HS-5 (cell line): ENCODE data around the gene CDKN1A.
"Not testable (repeated sequence)": the region's sequence is repeated elsewhere in the genome, so short reads cannot be mapped to it uniquely, and the experiment has no call there.

ENCODE experiments used
- DNase-seq: peaks from one replicate; pipeline ENCODE4 v3.0.0-alpha.2; 2012; ENCODE audit warnings: low read depth

The CDKN1A gene

DNA sequence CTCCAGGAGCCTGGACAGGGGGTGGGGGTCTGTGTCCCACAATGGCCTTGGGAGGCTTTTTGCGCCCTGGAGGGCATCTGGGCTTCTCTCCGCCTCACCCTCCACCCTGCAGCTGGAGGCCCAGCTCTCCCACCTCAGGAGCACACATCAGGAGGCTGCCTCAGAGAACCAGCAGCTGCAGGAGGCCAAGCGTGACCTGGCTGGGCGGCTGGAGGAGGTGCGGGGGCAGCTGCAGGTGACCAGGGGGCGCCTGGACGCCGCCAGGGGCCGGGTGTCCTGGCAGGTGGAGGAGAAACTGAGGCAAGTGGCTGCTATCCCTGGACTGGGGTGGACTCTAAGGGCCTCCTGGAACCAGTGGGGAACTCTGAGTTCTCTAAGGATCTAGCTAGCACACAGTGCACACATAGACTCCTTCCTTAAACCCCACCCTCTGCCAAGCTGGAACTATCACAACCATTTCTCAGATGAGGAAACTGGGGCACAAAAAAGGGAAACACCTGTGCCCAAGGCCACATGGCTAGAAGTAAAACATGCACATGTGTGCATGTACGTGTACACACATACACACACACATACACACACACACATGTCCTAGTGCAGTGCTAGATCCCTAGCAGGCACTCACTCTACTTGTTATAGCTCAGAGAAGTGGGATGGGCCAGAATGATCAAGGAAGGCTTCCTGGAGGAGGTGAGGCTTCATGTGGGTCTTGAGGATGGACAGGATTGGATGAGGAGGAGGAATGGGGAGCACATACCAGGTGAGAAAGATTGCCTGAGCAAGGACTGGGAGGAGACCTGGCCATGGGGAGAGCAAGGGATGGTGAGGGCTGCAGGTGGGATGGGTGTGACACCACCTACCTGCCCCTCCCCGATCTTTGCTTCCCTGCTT, 42.0 kb downstream of the CDKN1A start:
- DNase-seq, result no peak

DNA sequence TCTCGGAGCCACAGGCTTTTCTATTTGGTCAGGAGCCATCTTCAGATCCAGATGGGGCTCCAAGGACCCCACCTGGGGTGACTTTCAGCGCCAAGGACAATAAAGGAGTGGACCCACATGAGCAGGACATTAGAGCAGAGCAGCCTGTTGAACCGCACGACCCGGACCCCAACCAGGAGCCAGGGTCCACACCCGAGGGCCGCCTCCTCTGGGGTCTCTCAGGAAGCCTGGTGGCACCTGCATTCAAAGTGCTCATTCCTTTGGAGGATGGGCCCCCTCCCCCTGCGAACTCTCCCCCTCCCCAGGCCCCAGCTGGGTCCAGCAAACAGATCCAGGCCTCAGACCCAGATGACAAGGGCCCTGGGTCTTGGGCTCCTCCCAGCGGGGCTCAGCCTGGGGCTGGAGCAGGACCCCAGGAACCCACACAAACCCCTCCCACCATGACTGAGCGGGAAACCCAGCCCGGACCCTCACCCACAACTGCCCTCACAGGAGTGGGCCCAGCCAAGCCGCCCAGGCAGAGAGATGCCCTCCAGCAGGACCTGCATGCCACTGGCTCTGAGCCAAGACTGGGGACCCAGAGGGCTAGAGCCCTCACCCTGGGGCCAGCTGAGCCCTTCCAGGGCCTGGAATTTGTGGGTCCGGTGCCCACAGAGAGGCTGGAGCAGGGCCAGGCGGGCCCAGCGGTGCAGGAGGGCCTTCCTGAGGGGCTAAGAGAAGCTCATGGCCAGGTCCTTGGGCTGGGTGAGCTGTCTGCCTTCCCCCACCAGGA, 43.0 kb downstream of the CDKN1A start:
- DNase-seq, result no peak

DNA sequence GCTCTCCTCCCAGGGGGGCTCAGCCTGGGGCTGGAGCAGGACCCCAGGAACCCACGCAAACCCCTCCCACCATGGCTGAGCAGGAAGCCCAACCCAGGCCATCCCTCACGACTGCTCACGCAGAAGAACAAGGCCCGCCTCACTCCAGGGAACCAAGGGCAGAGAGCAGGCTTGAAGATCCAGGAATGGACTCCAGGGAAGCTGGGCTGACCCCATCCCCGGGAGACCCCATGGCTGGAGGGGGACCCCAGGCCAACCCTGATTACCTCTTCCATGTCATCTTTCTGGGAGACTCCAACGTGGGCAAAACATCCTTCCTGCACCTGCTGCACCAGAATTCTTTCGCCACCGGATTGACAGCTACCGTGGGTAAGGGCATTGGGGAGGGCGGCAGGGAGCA, 43.9 kb downstream of the CDKN1A start:
- no peak for DNase-seq

DNA sequence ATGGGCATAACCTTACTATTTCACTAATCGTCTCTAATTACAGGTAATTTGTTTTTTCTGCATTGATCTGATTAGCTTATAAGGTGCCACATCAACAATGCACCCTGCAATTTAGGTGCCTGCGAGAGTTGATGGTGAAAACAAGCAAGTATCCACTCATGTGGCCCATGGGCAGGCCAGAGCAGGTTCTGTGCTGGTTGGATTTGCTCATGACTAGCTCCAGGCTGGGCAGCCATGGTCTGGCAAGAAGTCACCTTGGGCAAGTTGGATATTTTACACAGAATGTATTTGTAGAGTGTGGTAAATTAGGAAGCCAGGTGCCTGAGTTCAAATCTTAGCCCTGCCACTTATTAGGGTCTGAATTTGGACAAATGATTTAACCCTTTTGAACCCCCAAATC, 44.4 kb downstream of the CDKN1A start:
- DNase-seq, result no peak

DNA sequence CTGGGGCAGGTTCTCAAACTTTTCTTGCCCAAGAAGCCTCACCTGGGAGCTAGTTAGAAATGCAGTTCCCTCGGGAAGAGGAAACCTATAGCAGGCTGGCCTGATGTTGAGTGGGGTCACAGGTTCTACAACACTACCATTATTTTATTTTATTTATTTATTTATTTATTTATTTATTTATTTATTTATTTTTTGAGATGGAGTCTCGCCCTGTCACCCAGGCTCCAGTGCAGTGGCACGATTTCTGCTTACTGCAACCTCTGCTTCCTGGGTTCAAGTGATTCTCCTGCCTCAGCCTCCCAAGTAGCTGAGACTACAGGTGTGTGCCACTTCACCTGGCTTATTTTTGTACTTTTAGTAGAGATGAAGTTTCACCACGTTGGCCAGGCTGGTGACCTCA, 45.5 kb downstream of the CDKN1A start:
- DNase-seq, result not testable (repeated sequence)

DNA sequence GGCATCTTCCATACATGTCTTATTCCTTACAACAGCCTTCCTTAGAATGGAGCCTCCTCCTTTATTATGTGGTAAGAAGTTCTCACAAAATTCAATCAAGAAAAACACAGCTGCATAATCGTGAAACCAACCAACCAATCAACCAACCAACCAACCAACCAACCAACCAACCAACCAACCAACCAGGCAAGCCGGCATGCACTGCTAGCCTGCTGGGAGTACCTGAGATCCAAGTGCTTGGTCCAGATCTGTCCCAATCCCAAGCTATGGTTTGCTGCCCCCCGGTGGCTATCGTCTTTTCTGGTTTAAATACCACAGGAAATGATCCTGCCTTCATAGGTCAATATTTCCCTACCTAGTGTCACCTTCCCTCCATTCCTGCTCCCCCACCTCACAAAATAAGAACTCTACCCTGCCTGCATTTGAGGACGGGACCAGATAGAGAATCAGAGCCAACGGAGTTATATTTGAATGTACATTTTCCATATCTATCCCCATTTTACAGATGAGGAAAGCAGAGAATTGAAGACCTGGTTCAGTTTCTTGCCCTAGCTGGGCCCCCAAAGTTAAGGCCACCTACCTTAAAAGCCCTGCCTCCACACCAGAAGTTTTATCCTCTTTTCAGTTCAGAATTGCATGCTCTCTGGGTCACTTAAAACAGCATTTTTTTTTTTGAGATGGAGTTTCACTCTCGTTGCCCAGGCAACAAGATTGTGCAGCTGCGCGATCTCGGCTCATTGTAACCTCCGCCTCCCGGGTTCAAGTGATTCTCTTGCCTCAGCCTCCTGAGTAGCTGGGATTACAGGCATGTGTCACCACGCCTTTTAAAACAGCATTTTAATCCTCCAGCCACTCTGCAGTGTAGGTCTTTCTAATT, 46.2 kb downstream of the CDKN1A start:
- no peak for DNase-seq

DNA sequence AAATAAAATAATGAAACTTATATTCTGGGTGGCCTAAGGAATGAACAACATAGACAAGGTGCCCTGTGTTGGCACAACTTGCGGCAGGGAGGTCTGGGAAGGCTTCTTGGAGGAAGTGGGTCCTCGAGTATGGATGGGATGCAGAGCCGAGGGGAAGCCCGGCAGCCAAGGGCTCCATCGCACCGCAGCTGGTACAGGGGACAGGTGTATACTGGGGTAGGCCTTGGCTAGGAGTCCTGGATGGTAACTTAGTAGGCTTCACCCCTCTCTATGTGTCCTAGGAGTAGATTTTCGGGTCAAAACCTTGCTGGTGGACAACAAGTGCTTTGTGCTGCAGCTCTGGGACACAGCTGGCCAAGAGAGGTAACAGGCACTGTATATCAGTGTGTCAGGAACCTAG, 47.1 kb downstream of the CDKN1A start:
- DNase-seq, result no peak

DNA sequence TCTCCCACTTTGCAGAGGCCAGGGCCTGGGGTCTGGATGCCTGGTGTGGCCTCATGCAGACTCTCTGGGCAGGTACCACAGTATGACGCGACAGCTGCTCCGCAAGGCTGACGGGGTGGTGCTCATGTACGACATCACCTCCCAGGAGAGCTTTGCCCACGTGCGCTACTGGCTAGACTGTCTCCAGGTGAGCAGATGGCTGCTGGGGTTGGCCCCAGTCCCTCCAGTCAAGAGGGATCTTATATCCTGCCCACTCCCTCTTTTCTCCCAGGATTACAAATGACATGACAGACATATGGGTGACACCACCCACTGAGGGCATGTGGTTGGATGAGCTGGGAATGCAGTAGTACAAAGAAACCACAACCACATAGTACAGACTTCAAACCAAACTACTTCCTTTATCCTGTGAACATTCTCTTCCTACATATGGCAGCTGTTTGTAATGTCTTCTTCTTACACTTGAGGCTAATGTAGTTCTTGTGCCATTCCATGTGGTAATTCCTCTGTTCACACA, 49.0 kb downstream of the CDKN1A start:
- DNase-seq, result no peak

DNA sequence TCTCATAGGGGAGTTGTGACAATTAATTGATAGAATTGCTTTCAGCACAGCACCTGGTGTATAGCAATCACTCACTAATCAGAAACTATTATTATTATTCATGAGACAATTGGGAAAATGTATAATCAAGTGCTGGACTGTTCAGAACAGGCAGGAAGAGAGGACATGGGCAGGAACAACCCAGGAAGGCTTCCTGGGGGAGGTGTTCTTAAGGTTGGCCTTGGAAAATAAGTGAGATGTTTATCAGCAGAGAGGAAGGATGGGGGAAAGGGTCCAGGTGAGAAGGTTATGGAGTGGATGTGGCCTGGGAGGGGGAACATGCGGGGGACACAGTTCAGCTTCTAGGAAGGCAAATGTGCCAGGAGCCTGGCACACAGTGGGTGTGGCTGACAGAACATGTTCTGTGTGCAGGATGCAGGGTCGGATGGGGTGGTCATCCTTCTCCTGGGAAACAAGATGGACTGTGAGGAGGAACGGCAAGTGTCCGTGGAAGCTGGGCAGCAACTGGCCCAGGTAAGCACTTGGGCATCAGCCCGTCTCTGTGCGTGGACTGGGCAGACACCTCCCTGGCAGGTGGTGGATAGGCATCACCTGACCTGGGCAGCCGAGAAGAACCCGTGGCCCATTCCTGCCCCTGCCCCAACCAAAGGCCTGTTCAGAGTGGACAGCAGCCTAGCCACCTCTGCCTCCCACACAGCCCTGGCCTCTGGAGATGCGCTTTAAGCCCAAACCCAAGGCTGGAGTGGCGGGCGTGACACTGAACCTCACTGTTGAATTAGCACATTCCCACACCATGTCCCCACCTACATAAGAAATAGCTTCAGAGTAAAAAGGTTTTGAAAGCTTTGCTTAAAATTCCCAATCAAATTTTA, 50.0 kb downstream of the CDKN1A start:
- no peak for DNase-seq

DNA sequence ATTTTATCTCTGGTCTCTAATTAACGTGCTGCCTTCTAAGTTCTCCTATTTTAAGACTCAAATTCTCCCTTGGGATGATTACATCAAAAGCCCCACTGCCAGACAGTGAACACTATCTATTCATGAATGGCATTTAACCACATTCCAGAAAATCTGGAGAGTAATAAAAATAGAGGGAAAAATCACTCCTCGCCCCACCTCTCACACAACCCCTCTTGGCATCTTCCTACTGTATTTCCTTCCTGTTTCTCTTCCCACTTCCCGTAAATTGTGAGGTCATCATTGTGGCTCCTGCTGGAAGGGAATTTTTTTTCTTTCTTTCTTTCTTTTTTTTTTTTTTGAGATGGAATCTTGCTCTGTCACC, 50.6 kb downstream of the CDKN1A start:
- DNase-seq, result no peak

DNA sequence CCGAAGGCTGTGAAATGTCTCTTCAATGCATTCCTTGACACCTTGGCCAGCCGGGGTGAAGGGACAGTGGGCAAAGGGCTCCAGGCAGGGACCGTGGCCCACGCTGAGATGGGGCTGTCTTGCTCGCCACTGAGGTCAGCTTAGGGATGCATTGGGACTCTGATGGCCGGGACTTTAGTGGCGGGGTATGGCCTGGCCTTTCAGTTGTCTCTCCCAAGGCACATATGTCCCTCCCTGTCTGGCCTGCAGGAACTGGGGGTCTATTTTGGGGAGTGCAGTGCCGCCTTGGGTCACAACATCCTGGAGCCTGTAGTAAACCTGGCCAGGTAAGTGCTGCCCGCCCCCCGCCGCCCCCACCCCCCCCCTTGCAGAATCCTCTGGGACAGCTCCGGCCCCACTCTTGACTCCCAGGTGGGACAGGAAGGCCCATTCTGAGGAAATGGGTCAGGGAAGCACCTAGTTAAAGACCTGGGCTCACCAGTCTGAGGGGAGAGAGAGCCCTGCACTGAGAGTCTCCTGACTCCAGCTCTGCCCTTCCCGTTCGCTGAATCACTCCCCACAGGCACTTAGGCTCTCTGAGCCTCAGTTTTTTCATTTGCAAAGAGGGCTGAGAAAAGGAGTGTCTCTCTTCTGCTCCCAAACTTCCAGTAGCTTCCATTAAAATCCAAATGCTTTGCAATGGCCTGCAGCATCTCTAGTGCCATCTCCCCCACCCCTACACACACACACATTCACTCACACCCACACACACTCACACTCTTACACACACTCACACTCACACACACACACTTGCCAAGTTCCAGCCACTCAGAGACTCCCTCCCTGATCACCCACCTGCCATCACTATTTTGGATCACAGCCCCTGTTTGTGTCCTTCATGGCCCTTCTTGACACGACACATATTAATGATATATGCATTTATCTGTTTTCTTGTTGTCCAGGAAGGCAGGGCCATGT, 52.2 kb downstream of the CDKN1A start:
- DNase-seq, result no peak

DNA sequence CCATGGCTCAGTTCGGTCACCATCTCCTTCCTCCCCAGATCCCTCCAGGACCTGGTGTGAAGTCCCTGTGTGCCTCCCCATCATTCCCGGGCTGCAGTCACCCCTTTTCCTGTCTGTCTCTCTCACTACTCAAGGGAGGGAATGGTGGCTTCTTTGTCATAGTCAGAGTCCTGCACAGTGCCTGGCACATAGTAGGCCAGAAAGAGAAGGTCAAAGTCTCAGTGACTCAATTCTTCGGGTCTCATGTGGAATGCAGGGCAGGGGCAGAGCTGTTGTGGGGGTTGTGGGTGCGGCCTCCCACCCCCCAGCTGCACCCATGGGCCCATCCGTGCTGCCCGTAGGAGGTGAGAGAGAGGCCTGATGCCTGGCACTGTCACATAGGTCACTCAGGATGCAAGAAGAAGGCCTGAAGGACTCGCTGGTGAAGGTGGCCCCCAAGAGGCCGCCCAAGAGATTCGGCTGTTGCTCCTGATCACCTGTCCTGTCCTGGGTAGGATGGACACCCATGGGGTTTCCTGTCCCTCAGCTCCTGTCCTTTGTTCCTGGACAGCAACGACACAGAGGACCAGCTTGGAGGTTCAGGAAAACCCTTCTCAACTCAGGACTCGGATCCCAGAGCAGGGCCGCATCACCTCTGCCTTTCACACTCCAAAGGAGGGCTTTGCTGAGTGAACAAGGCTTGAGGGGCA, 53.3 kb downstream of the CDKN1A start:
- DNase-seq, result no peak

DNA sequence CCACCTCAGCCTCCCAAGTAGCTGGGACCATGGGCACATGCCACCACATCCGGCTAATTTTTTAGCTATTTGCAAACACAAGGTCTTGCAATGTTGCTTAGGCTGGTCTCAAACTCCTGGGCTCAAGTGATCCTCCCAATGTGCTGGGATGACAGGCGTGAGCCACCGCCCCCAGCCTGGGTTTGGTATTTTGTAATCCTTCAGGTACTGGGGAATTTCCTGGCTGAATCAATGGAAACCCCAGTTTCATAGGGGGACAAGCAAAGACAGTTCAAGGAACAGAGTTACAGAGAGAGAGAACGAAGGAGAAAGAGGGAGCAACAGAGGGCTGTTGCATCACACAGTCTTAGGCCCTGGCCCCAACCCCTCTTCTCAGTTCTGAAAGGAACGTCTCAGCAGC, 54.8 kb downstream of the CDKN1A start:
- no peak for DNase-seq

DNA sequence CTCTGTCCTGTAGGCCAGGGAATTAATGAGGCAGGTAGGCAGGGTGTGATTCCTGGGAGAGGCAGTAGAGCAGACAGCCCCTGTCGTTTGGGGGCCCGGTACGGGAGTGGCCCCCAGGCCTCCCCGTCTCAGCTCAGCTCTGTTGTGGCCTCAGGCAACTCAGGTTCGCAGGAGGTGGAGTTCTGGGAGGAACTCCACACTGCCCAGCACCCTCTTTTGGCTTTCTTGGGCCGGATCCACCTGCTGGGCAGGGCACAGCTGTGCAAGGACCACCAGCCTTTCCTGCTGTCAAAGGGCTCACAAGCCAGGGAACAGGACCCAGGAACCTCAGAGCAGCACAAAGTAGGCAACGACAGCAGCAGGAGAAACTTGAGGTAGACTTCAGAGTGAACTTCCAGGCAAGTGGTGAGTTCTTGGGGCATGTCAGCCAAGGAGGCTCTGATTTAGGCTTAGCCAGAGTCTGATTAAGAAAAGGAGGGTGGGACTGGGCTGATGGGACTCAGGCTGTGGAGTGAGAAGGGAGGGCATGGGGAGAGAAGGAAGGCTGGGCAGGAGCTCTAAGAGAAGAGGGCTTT, 56.1 kb downstream of the CDKN1A start:
- DNase-seq, result no peak

DNA sequence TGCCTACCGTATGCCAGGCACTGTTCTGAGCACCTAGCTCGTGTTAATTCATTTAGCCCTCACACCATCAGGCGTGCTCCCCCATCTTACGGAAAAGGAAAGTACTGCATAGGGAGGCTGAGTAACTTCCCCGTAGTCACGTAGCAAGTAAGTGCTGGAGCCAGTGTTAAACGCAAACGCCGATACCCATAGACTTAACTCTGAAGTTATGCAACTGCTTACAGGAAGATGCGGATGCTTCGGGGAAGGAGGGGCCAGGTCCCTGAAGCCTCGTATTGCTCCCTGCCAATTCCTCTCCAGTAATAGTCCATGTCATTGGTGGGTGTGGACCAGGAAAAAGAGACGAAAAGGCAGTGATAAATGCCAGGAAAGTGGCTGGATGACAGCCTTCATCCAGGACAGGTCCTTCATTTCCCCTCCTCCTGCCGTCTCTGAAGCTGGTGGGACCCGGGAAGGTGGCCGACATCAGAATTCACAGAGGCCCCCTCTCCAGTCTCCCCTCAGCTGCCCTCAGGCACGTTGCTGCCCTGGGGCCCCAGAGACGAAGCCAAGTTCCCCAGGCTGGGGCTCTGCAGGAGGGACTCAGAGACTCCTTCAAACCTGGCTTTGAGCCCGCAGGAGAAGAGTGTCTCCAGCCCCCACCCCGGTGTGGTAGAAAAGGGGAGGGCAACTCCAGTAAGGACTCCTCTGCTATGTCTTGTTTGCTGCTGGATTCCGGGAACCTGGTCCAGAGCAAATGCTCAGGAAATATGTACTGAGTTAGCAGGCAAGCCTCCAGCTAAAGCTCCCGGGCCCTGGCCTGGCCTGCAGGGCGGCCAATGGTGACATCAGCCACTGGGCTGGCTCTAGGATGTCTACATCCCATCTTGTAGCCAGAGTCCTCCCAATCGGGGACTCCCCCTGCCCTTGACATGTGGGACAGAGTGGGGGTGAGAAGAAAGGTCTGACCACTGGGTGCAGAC, 56.9 kb downstream of the CDKN1A start:
- no peak for DNase-seq
